ENCODE data around the gene CNTN6.

Gene CNTN6

DNA sequence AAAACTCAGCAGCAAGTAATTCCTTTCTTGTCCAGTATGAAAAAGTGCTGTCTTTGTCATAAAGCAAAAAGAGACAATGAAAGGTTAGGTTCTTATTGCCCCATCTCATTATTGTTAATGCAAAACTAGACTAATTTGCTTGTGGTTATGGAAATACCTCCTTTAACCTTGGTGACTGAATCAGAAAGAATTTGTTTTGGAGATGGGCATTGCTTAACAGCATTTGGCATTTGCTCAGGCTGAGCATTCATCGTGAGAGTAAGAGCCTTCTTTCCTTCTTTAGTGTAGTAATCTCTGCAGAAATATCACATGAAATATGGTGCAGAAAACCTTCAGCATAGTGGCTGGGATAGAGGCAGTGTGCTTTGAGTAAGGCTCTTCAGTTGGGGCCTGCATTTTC, 103.1 kb downstream of the CNTN6 start:
- no peaks in the 10 kb centered on the region for H3K36me3 ChIP-seq (ENCODE audit: control insufficient read depth in 2 of 2, insufficient read depth in 1 of 2, low read length in 2 of 2)
- POLR2A ChIA-PET: no interaction called here

DNA sequence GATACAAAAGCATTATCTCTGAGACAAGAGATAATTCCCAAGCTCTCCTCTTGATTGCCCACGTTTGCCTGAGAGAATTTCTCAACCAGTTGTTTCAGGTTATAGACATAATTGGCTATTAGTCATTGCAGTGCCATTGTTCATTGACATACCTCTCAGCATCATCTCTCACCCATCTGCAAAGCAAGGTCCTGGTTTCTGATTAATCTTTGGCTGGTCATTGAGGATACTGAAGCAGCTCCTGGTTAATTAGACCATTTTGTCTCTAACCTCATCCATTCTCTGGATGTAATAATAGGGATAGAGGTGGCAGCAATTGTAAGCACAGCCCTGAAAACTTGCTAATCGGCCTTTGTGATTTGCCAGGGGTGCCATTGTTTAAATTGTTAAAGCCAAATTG, 104.2 kb downstream of the CNTN6 start:
- Histone ChIP-seq H3K4me3 (ENCODE audit: low read depth, low read length) (no peak overlapping the region), H3K36me3 (ENCODE audit: control insufficient read depth in 2 of 2, insufficient read depth in 1 of 2, low read length in 2 of 2) (no peaks in the 10 kb centered on the region), H3K9me3 (ENCODE audit: control insufficient read depth, insufficient read depth, low read depth, low read length) (no peaks in the 10 kb centered on the region), H3K4me1 (ENCODE audit: control insufficient read depth, insufficient read depth, low read length) (no peaks in the 10 kb centered on the region), H3K27ac (ENCODE audit: extremely low read depth, low read depth, low read length) (no peak overlapping the region)
- ChIA-PET POLR2A (no interaction called here), CTCF (no interaction called here)
- TF ChIP-seq, protein P1, sequence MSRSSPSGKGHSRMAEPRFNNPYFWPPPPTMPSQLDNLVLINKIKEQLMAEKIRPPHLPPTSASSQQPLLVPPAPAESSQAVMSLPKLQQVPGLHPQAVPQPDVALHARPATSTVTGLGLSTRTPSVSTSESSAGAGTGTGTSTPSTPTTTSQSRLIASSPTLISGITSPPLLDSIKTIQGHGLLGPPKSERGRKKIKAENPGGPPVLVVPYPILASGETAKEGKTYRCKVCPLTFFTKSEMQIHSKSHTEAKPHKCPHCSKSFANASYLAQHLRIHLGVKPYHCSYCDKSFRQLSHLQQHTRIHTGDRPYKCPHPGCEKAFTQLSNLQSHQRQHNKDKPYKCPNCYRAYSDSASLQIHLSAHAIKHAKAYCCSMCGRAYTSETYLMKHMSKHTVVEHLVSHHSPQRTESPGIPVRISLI (tag by site-specific recombination; IDR thresholded peaks at IDR 0.05): no peak
- TF ChIP-seq TRIM28 (IDR thresholded peaks at IDR 0.05; ENCODE audit: borderline replicate concordance, low read length): no peak
- no peak for TF ChIP-seq ZNF138 (tag by site-specific recombination; IDR thresholded peaks at IDR 0.05; ENCODE audit: borderline replicate concordance)
- TF ChIP-seq ZNF571 (tag by site-specific recombination; IDR thresholded peaks at IDR 0.05): no peak
- TF ChIP-seq, protein P2, sequence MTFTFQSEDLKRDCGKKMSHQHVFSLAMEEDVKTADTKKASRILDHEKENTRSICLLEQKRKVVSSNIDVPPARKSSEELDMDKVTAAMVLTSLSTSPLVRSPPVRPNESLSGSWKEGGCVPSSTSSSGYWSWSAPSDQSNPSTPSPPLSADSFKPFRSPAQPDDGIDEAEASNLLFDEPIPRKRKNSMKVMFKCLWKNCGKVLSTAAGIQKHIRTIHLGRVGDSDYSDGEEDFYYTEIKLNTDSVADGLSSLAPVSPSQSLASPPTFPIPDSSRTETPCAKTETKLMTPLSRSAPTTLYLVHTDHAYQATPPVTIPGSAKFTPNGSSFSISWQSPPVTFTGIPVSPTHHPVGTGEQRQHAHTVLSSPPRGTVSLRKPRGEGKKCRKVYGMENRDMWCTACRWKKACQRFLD (tag by site-specific recombination; IDR thresholded peaks at IDR 0.05): no peak
- no peak for TF ChIP-seq ZNF211 (tag by site-specific recombination; IDR thresholded peaks at IDR 0.05; ENCODE audit: low read depth)
- TF ChIP-seq BCL11B (tag by site-specific recombination; IDR thresholded peaks at IDR 0.05; ENCODE audit: low read depth): no peak
- TF ChIP-seq, protein P3, sequence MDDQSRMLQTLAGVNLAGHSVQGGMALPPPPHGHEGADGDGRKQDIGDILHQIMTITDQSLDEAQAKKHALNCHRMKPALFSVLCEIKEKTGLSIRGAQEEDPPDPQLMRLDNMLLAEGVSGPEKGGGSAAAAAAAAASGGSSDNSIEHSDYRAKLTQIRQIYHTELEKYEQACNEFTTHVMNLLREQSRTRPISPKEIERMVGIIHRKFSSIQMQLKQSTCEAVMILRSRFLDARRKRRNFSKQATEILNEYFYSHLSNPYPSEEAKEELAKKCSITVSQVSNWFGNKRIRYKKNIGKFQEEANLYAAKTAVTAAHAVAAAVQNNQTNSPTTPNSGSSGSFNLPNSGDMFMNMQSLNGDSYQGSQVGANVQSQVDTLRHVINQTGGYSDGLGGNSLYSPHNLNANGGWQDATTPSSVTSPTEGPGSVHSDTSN (CRISPR knock-in tag; IDR thresholded peaks at IDR 0.05): no peak
- TF ChIP-seq GFI1B (tag by site-specific recombination; IDR thresholded peaks at IDR 0.05): no peak
- TF ChIP-seq ZSCAN23 (tag by site-specific recombination; IDR thresholded peaks at IDR 0.05): no peak
- TF ChIP-seq ZNF324 (tag by site-specific recombination; IDR thresholded peaks at IDR 0.05): no peak

More for the DNA sequence above, 103.1 kb downstream of the CNTN6 start:
- CTCF ChIA-PET: no interaction called here
- H3K9me3 ChIP-seq (ENCODE audit: control insufficient read depth, insufficient read depth, low read depth, low read length): no peaks in the 10 kb centered on the region
- TF ChIP-seq ZBTB8A (tag by site-specific recombination; IDR thresholded peaks at IDR 0.05): no peak
- TF ChIP-seq ZNF529 (tag by site-specific recombination; IDR thresholded peaks at IDR 0.05; ENCODE audit: insufficient replicate concordance): no peak
- TF ChIP-seq, protein P4, sequence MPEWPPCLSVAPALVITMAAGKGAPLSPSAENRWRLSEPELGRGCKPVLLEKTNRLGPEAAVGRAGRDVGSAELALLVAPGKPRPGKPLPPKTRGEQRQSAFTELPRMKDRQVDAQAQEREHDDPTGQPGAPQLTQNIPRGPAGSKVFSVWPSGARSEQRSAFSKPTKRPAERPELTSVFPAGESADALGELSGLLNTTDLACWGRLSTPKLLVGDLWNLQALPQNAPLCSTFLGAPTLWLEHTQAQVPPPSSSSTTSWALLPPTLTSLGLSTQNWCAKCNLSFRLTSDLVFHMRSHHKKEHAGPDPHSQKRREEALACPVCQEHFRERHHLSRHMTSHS (tag by site-specific recombination; IDR thresholded peaks at IDR 0.05): no peak
- no peak for TF ChIP-seq ZNF747 (tag by site-specific recombination; IDR thresholded peaks at IDR 0.05)
- TF ChIP-seq KLF9 (tag by site-specific recombination; IDR thresholded peaks at IDR 0.05; ENCODE audit: low read depth): no peak
- no peak for TF ChIP-seq ZNF626 (tag by site-specific recombination; IDR thresholded peaks at IDR 0.05)
- no peak for TF ChIP-seq ZSCAN30 (tag by site-specific recombination; IDR thresholded peaks at IDR 0.05)
- no peak for TF ChIP-seq KLF8 (tag by site-specific recombination; IDR thresholded peaks at IDR 0.05)
- TF ChIP-seq ZNF404 (tag by site-specific recombination; IDR thresholded peaks at IDR 0.05): no peak
- TF ChIP-seq, protein P5, sequence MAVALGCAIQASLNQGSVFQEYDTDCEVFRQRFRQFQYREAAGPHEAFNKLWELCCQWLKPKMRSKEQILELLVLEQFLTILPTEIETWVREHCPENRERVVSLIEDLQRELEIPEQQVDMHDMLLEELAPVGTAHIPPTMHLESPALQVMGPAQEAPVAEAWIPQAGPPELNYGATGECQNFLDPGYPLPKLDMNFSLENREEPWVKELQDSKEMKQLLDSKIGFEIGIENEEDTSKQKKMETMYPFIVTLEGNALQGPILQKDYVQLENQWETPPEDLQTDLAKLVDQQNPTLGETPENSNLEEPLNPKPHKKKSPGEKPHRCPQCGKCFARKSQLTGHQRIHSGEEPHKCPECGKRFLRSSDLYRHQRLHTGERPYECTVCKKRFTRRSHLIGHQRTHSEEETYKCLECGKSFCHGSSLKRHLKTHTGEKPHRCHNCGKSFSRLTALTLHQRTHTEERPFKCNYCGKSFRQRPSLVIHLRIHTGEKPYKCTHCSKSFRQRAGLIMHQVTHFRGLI (tag by site-specific recombination; IDR thresholded peaks at IDR 0.05): no peak
- TF ChIP-seq, protein P1 (tag by site-specific recombination; IDR thresholded peaks at IDR 0.05): no peak
- no peak for TF ChIP-seq SALL2 (tag by site-specific recombination; IDR thresholded peaks at IDR 0.05; ENCODE audit: borderline replicate concordance)
- no peak for TF ChIP-seq ZNF324 (tag by site-specific recombination; IDR thresholded peaks at IDR 0.05)
- TF ChIP-seq ZNF121 (tag by site-specific recombination; IDR thresholded peaks at IDR 0.05): no peak
- H3K27ac ChIP-seq (ENCODE audit: extremely low read depth, low read depth, low read length): no peak overlapping the region
- H3K4me3 ChIP-seq (ENCODE audit: low read depth, low read length): no peak overlapping the region
- no peaks in the 10 kb centered on the region for H3K4me1 ChIP-seq (ENCODE audit: control insufficient read depth, insufficient read depth, low read length)

All from HEK293 (cell line).